Neural progenitor cell (in vitro differentiated cells): ENCODE results near the gene GTF3A. TPM values are rescaled to one million over a fixed set of nuclear protein-coding genes. Genes with fewer than 3 reads are reported as not detected.

ENCODE experiments used
- DNase-seq: peaks from one replicate; pipeline ENCODE4 v3.0.0-alpha.2; 2016; ENCODE audit warnings: low spot score
- H2AFZ ChIP-seq: fragments of 200-600 bp; sonication (generic); replicated peaks from 2 replicates; pipeline ENCODE4 v1.6.1; 2016; ENCODE audit warnings: antibody characterized with exemption
- H3F3A ChIP-seq: fragments of 200-600 bp; sonication (generic); 2 replicates; pipeline ENCODE4 v1.6.1; 2016; ENCODE audit warnings: antibody characterized with exemption, low read depth
- H3K27ac ChIP-seq: fragments of 200-600 bp; sonication (generic); 2 replicates; pipeline ENCODE4 v1.5.1; 2016; ENCODE audit warnings: mild to moderate bottlenecking
- H3K27me3 ChIP-seq: fragments of 200-600 bp; sonication (generic); 2 replicates; pipeline ENCODE4 v1.6.1; 2016; ENCODE audit warnings: mild to moderate bottlenecking, moderate library complexity
- H3K36me3 ChIP-seq: fragments of 200-600 bp; sonication (generic); 2 replicates; pipeline ENCODE4 v1.5.1; 2016
- H3K4me1 ChIP-seq: fragments of 200-600 bp; sonication (generic); 2 replicates; pipeline ENCODE4 v1.6.1; 2016; ENCODE audit warnings: mixed run types
- H3K4me2 ChIP-seq: fragments of 200-600 bp; sonication (generic); 2 replicates; pipeline ENCODE4 v1.6.1; 2016
- H3K4me3 ChIP-seq: fragments of 200-600 bp; sonication (generic); 2 replicates; pipeline ENCODE4 v1.5.1; 2016
- H3K79me2 ChIP-seq: fragments of 200-600 bp; sonication (generic); 2 replicates; pipeline ENCODE4 v1.6.1; 2016; ENCODE audit warnings: low read depth
- H3K9ac ChIP-seq: fragments of 200-600 bp; sonication (generic); 2 replicates; pipeline ENCODE4 v1.6.1; 2016
- H3K9me3 ChIP-seq: fragments of 200-600 bp; sonication (generic); 2 replicates; pipeline ENCODE4 v1.5.1; 2016; ENCODE audit warnings: low read depth
- H4K20me1 ChIP-seq: fragments of 200-600 bp; sonication (generic); 2 replicates; pipeline ENCODE4 v1.6.1; 2016; ENCODE audit warnings: low read depth
- H3K27ac Mint-ChIP-seq: 3 replicates; pipeline ENCODE4 v1.8.0; 2021; ENCODE audit warnings: mixed read lengths
- H3K27me3 Mint-ChIP-seq: 2 replicates; pipeline ENCODE4 v1.8.0; 2022; ENCODE audit warnings: low read depth, mild to moderate bottlenecking, inconsistent platforms, moderate library complexity, mixed read lengths; ENCODE audit not compliant: insufficient read depth
- H3K36me3 Mint-ChIP-seq: 3 replicates; pipeline ENCODE4 v1.8.0; 2021; ENCODE audit warnings: mixed read lengths
- H3K4me1 Mint-ChIP-seq: 3 replicates; pipeline ENCODE4 v1.8.0; 2021; ENCODE audit warnings: mixed read lengths
- H3K4me3 Mint-ChIP-seq: 3 replicates; pipeline ENCODE4 v1.8.0; 2021; ENCODE audit warnings: mild to moderate bottlenecking, moderate library complexity, mixed read lengths
- H3K9me3 Mint-ChIP-seq: 3 replicates; pipeline ENCODE4 v1.8.0; 2020; ENCODE audit warnings: mixed read lengths
- EZH2 ChIP-seq: fragments of 200-600 bp; sonication (generic); IDR thresholded peaks from 2 replicates; pipeline ENCODE4 v1.6.1; 2017; ENCODE audit warnings: antibody characterized with exemption, mild to moderate bottlenecking, moderate library complexity
- EZH2phosphoT487 ChIP-seq: fragments of 200-600 bp; sonication (generic); IDR thresholded peaks from 2 replicates; pipeline ENCODE4 v1.6.1; 2017; ENCODE audit warnings: antibody characterized with exemption
- total RNA-seq: library from RNA; depleted of rRNA; stranded (reverse); fragments of >200 nt; gene quantifications from 2 replicates; pipeline ENCODE4 v1.2.3, GENCODE V29; 2015; ENCODE audit warnings: low replicate concordance
- TF ChIP-seq, protein P1 (sequence below): fragments of 200-600 bp; sonication (generic); IDR thresholded peaks from 2 replicates; pipeline ENCODE4 v1.5.1; 2017; ENCODE audit warnings: antibody characterized with exemption, mild to moderate bottlenecking

GTF3A gene
- total RNA-seq, 1 donor from 2014 or later: 126 TPM

DNA sequence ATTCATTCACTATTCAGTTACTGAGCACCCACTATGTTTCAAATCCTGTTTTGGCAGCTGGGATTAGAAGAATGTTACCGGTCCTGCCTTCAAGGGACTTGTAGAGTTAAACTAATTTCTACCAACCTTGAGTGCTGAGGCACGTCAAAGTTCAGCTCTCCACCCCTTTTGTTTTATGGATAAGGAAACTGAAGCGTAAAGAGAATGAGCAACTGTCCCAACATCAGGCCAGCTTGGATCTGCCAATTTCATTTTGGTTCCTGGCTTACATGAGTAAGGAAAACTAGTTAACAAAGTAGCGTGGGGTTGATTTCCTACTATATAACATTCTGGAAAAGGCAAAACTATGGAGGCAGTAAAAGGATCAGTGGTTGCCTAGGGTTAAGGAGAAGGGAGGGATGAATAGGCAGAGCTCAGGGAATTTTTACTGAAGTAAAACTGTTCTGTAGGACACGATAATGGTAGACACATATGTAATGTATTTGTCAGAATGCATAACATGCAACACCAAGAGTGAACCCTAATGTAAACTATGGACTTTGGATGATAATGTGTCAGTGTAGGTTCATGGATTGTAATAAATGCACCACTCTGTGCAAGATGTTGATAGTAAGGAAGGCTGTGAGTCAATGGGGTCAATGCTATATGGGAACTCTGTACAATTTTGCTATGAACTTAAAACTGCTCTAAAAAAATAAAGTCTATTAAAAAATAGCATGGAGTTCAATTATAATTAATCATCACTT, 45.8 kb downstream of the GTF3A start:
- H3K27me3 Mint-ChIP-seq: peaks cover 3% of the 10 kb centered on the region
- no peaks in the 10 kb centered on the region for H3K4me1 ChIP-seq
- H3K36me3 Mint-ChIP-seq: peaks cover 2% of the 10 kb centered on the region
- H3K36me3 ChIP-seq: no peaks in the 10 kb centered on the region
- no peak for DNase-seq
- no peaks in the 10 kb centered on the region for H3K9me3 ChIP-seq
- no peak overlapping the region for H3K27ac ChIP-seq
- no peaks in the 10 kb centered on the region for H3K79me2 ChIP-seq
- no peak overlapping the region for H3K4me3 ChIP-seq
- no peaks in the 10 kb centered on the region for H3K9me3 Mint-ChIP-seq
- no peaks in the 10 kb centered on the region for H3K27me3 ChIP-seq
- H3K4me1 Mint-ChIP-seq: peaks cover 2% of the 10 kb centered on the region
- H3K27ac Mint-ChIP-seq: no peak overlapping the region
- no peak overlapping the region for H2AFZ ChIP-seq
- no peak overlapping the region for H3K9ac ChIP-seq
- H3K4me2 ChIP-seq: no peak overlapping the region
- no peaks in the 10 kb centered on the region for H3F3A ChIP-seq
- no peak for TF ChIP-seq EZH2
- no peaks in the 10 kb centered on the region for H4K20me1 ChIP-seq
- H3K4me3 Mint-ChIP-seq: no peak overlapping the region

DNA sequence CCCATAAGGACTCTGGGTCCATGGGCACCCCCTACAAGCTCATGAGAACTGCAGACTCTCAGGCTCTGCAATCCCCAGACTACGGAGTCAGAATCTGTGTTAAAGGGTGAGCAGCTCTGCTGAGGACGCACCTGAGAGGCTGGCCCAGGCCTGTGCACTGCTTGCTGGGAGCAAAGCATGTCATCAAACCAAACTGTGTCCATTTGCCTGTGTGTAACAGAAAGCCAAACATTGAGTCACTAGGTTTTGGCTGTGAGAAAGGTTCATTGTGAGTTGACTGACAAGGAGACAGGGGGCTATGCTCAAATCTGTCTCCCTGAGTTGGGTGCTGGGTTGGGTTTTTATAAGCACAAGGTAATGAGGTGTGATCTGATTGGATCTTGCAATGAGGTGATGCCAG, 48.0 kb downstream of the GTF3A start:
- Mint-ChIP-seq H3K27me3 (peaks cover 3% of the 10 kb centered on the region), H3K9me3 (no peaks in the 10 kb centered on the region), H3K4me1 (peaks cover 3% of the 10 kb centered on the region), H3K36me3 (peaks cover 2% of the 10 kb centered on the region), H3K27ac (no peak overlapping the region), H3K4me3 (no peak overlapping the region)
- Histone ChIP-seq H4K20me1 (no peaks in the 10 kb centered on the region), H3K4me2 (no peak overlapping the region), H3K79me2 (no peaks in the 10 kb centered on the region), H3K36me3 (no peaks in the 10 kb centered on the region), H3K4me3 (no peak overlapping the region), H3K4me1 (no peaks in the 10 kb centered on the region), H3K9ac (no peak overlapping the region), H3K27me3 (no peaks in the 10 kb centered on the region), H2AFZ (no peak overlapping the region), H3F3A (no peaks in the 10 kb centered on the region), H3K27ac (no peak overlapping the region), H3K9me3 (no peaks in the 10 kb centered on the region)
- TF ChIP-seq, protein P1, sequence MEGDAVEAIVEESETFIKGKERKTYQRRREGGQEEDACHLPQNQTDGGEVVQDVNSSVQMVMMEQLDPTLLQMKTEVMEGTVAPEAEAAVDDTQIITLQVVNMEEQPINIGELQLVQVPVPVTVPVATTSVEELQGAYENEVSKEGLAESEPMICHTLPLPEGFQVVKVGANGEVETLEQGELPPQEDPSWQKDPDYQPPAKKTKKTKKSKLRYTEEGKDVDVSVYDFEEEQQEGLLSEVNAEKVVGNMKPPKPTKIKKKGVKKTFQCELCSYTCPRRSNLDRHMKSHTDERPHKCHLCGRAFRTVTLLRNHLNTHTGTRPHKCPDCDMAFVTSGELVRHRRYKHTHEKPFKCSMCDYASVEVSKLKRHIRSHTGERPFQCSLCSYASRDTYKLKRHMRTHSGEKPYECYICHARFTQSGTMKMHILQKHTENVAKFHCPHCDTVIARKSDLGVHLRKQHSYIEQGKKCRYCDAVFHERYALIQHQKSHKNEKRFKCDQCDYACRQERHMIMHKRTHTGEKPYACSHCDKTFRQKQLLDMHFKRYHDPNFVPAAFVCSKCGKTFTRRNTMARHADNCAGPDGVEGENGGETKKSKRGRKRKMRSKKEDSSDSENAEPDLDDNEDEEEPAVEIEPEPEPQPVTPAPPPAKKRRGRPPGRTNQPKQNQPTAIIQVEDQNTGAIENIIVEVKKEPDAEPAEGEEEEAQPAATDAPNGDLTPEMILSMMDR: no peak
- DNase-seq: no peak

DNA sequence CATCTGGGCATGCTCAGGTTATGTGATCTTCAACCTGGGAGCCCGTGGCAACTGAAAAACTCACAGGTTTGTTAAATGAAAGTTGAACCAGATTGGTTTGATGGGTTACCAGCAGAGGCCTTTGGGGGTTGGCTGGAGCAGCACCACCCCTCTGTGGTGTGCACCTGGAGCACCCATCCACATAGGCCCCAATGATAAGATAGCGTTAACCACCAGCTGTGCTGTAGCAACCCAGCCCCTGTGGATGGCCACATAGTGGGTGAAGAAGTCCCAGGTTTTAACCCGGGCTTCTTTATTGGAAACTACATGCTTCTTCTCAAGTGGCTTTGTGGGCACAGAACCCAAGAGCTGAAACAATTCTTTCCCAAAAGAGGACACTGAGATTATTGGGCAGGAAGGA, 48.5 kb downstream of the GTF3A start:
- no peak overlapping the region for H3K9ac ChIP-seq
- no peak overlapping the region for H2AFZ ChIP-seq
- no peak overlapping the region for H3K27ac ChIP-seq
- H4K20me1 ChIP-seq: no peaks in the 10 kb centered on the region
- H3K4me1 ChIP-seq: no peaks in the 10 kb centered on the region
- Mint-ChIP-seq H3K4me3 (no peak overlapping the region), H3K9me3 (no peaks in the 10 kb centered on the region), H3K27ac (no peak overlapping the region), H3K27me3 (peaks cover 3% of the 10 kb centered on the region), H3K36me3 (peaks cover 2% of the 10 kb centered on the region), H3K4me1 (peaks cover 3% of the 10 kb centered on the region)
- H3F3A ChIP-seq: no peaks in the 10 kb centered on the region
- no peak overlapping the region for H3K4me3 ChIP-seq
- TF ChIP-seq EZH2: no peak
- TF ChIP-seq, protein P1: no peak
- no peak for TF ChIP-seq EZH2phosphoT487
- no peaks in the 10 kb centered on the region for H3K79me2 ChIP-seq
- no peaks in the 10 kb centered on the region for H3K27me3 ChIP-seq
- H3K4me2 ChIP-seq: no peak overlapping the region
- H3K36me3 ChIP-seq: no peaks in the 10 kb centered on the region
- no peak for DNase-seq
- H3K9me3 ChIP-seq: no peaks in the 10 kb centered on the region

DNA sequence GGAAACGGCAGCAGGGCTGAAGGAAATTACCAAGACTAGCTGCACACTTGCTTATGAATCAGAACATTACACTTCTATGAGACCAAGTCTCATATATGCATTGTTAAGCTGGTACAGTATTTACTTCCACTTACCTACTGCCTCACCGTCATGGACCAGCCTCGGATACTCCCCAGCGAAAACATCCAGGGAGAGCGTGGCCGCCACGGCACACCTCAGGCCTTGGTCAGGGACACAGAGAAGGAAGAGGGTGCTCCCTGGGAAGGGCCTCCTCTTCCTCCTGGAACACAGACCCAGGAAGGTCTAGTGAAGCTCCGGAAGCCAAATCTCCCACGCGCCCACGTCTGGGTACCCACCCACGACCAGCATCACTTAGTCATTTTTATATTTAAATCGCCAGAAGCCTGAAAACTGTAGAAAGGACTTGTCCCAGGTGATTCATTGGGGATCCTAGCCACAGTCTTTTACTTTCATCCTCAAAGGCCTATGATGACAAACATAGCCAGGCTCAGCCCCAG, 50.4 kb downstream of the GTF3A start:
- H3K79me2 ChIP-seq: no peaks in the 10 kb centered on the region
- no peak overlapping the region for H3K4me3 Mint-ChIP-seq
- H3K9ac ChIP-seq: no peak overlapping the region
- no peaks in the 10 kb centered on the region for H3K9me3 ChIP-seq
- H3K36me3 ChIP-seq: no peaks in the 10 kb centered on the region
- no peaks in the 10 kb centered on the region for H3K4me1 ChIP-seq
- no peak for TF ChIP-seq EZH2phosphoT487
- TF ChIP-seq, protein P1: no peak
- H3K27ac Mint-ChIP-seq: no peak overlapping the region
- H3K4me2 ChIP-seq: no peak overlapping the region
- no peak for DNase-seq
- H3K27ac ChIP-seq: no peak overlapping the region
- H3K4me3 ChIP-seq: no peak overlapping the region
- H2AFZ ChIP-seq: no peak overlapping the region
- H3K4me1 Mint-ChIP-seq: peaks cover 3% of the 10 kb centered on the region
- H3K36me3 Mint-ChIP-seq: no peaks in the 10 kb centered on the region
- peaks cover 5% of the 10 kb centered on the region for H3K27me3 Mint-ChIP-seq
- no peaks in the 10 kb centered on the region for H4K20me1 ChIP-seq
- no peaks in the 10 kb centered on the region for H3K9me3 Mint-ChIP-seq
- H3F3A ChIP-seq: no peaks in the 10 kb centered on the region
- no peaks in the 10 kb centered on the region for H3K27me3 ChIP-seq
